TTC549 (cell line): Measurements from ENCODE around the gene SYNGR1.
"Not testable (repeated sequence)": the region's sequence is repeated elsewhere in the genome, so short reads cannot be mapped to it uniquely, and the experiment has no call there.

ENCODE experiments used
- FAIRE-seq: peaks from 2 replicates; lab custom pipeline; 2012; peaks lifted over from hg19 to GRCh38; lab: Jason Lieb, UNC

The SYNGR1 gene

DNA sequence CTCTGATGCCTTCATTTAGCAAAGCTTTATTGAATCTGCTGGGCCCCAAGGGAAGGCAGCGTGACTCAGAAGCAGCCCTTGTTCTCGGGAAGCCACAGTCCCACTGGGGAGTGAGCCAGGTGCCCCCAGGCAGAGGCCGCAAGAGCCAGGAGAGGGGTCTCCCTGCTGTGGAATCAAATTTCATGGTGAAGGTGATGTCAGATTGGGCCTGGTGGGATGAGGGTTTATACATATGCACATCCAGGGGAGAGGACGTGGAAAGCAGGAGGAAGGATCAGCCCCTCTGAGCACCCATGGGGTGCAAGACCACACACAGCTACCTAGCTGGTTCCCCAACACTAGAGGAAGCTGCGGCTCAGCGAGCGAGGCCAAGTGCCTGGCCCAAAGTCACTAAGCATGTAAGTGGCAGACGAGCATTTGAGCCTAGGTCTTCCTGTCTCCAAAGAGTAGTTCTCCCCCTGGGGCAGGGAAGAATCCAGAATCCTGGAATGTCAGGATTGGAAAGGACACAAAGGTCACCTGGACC is 2.0 kb downstream of the SYNGR1 start:
- no peak for FAIRE-seq

- FAIRE-seq = no peak
Measured at GRCh38 chr22:39352306-39352891, 2.6 kb downstream of the SYNGR1 start.

GRCh38 chr22:39353346-39353745 is 3.6 kb downstream of the SYNGR1 start:
- no peak for FAIRE-seq

GRCh38 chr22:39355080-39355479 is 5.3 kb downstream of the SYNGR1 start:
- FAIRE-seq = no peak

DNA sequence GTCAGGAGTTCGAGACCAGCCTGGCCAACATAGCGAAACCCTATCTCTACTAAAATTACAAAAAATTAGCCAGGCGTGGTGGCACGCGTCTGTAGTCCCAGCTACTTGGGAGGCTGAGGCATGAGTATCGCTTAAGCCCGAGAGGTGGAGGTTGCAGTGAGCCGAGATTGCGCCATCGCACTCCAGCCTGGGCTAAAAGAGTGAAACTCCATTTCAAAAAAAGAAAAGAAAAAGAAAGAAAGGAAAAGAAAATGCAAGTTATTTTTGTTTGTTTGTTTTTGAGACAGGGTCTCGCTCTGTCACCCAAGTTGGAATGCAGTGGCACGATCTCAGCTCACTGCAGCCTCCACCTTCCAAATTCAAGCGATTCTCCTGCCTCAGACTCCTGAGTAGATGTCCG is 6.0 kb downstream of the SYNGR1 start:
- not testable (repeated sequence) for FAIRE-seq

- FAIRE-seq = no peak
Measured at GRCh38 chr22:39356464-39356863, 6.7 kb downstream of the SYNGR1 start.

GRCh38 chr22:39357110-39358108 is 7.6 kb downstream of the SYNGR1 start:
- not testable (repeated sequence) for FAIRE-seq

GRCh38 chr22:39358197-39358596 is 8.4 kb downstream of the SYNGR1 start:
- not testable (repeated sequence) for FAIRE-seq

DNA sequence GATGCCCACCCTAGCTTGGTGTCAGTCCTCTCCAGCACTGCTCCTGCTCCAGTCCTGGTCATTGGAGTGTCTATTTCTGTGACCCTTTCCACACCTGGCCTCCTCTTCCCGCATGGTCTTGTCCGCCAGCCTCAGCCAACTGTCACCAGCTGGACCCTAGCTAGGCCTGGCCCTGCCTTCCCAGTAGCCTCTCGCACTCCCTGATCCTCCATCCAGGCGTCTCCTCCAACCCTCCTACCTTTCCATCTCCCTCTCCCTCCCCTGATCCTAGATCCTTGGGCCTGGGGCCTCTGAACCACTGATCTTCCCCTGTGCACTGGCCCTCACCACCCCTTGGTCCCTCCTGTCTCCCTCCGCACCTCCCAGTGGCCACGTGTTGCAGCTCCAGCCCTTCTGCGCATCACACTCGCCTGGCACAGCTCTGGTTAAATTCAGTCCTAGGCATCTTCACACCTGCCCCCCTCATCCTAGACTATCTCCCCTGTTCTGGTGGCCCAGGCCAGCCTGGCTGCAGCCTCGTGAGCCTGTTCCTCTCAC is 9.9 kb downstream of the SYNGR1 start:
- no peak for FAIRE-seq

DNA sequence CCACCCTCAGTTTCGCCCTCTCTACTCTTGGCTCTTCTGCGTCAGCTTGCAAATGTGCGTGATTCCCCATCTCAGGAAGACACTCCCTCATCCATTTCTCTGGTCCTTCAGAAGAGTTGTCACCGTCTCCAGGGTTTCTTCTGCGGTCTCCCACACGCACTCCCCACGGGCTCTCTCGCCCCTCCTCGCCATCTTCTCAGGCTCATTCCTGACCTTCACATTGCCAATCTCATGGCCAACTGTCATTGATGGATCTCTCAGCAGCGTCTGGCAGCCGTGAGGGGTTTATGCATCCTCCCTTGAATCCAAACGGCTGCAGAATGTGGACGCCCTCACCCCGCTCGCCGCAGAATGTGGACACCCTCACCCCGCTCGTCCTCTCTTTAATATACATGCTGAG is 10.5 kb downstream of the SYNGR1 start:
- no peak for FAIRE-seq

- no peak for FAIRE-seq
Measured at GRCh38 chr22:39360674-39361413, 11.1 kb downstream of the SYNGR1 start.

GRCh38 chr22:39361496-39361895 is 11.7 kb downstream of the SYNGR1 start:
- no peak for FAIRE-seq

DNA sequence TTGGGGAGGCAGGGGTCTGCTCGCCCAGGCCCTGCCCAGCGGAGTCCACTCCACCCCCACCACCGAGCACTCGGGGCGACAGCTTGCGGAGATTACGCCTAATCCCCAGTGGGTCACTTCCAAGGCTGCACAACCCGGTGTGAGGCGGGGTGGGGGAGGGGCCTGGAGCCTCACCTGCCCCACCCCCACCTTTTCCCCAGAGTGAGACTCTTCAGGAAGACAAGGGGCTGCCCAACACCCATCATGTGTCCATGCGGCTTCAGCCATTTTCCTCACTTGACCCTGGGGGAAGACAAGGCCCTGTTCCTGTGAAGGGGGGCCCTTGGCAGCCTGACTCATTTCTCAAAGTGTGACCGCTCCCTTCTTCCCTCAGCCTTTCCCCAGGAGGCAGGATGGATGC is 12.5 kb downstream of the SYNGR1 start:
- FAIRE-seq = no peak

DNA sequence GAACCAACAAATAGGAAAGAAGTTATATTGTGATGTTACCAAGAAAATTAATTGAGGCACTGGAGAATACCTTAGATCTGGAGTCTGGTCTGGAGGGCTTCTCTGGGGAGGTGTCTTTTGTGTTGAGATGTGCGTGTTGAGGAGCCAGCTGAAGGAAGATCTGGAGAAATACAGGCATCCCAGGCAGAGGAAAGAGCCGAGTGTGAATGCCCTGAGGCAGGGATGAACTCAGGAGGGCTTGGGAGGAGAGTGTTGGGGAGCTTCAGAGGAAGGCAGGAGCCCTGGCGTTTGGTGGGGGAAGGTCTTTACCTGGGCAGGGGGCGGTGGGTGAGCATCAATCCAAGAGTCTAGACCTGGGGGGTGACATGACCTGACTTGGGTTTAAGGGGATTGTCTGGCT is 13.1 kb downstream of the SYNGR1 start:
- no peak for FAIRE-seq

DNA sequence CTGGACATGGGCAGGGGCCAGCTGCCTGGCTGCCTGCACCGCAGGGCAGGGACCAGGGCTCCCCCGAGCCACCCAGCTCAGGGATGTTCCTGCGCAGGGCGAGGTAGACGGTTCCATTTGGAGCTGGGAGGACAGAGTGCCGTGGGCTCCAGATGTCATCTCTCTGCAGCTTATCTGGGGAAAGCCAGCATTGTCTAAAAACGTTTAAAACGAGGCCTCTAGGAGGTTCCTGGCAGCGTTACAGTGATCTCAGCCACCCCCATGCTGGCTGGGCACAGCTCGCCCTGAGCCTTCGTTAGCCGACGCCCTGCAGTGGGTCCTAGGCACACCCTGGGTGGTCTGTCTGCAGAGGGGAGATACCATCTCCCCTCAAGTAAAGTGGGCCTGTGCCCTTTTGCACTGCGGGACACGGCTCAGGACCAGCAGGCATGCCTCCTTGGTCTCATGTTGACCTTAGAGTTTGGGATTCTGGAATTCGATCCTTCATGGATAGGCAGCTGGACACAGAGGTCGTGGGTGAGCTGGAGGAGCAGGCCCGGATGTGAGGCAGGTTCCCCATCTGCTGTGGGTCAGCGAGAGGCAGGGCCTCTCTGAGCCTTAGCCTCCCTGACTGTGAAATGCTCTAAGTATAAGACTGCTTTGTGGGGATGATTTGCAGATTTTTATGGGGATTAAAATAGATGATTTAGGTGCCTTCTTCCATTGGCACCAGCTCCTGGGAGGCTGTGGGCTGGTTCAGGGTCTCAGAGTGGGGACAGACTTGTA is 14.1 kb downstream of the SYNGR1 start:
- no peak for FAIRE-seq

GRCh38 chr22:39364714-39365491 is 15.1 kb downstream of the SYNGR1 start:
- FAIRE-seq = no peak

- no peak for FAIRE-seq
Measured at GRCh38 chr22:39365492-39365780, 15.6 kb downstream of the SYNGR1 start.

- no peak for FAIRE-seq
Measured at GRCh38 chr22:39367035-39367434, 17.2 kb downstream of the SYNGR1 start.

- no peak for FAIRE-seq
Measured at GRCh38 chr22:39368461-39368911, 18.7 kb downstream of the SYNGR1 start.

DNA sequence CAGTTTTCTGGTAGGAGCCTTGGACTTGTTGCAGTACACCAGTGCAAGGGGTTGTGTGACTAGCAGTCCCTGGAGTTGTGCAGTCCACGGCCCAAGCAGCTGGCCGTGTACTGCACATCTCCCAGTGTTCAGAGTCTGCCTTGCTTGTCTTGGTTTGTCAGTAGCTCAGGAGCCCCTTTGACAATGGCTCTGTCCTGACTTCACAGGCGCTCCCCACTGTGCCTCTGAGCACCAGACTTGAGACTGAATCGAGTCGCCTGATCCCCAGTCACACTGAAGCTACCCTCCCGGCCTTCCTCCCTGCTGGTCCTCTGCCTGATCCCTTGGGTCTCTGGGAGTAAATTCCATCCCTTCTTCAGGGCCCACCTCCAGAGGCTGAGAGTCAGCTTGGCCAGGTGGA is 19.4 kb downstream of the SYNGR1 start:
- no peak for FAIRE-seq

GRCh38 chr22:39369586-39369985 is 19.8 kb downstream of the SYNGR1 start:
- no peak for FAIRE-seq
